ENCODE measurements around the gene ARIH2. TPM values are rescaled to one million over a fixed set of nuclear protein-coding genes. Genes with fewer than 3 reads are reported as not detected.

ARIH2 gene
- total RNA-seq, 1 donor from 2014 or later: 88.1 TPM

DNA sequence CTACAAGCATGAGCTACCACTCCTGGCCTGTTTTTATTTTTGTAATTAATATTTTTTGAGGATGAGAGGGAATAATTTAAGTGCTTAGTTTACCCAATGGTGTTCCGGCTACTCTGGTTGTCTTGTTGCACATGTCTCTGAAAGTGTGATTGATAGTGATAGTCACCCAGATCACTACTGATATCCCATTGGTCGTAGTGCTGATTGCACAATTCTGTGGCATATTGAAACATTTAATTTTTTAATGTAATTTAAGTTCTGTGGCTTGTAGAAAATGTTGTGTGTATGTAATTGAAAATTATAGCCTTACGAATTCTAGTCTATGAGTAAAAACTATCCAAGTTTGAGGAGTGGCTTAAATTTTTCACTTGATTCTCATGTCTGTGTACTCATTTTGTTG, 11.9 kb downstream of the ARIH2 start:
- peaks cover 70% of the 10 kb centered on the region for H3K36me3 ChIP-seq
- ATAC-seq (no peak), DNase-seq (no peak)
- intact Hi-C loops (cut with DNase I): no loop called here
- H3K4me1 ChIP-seq: peaks cover 45% of the 10 kb centered on the region
- no peaks in the 10 kb centered on the region for H3K27me3 ChIP-seq
- no peak overlapping the region for H3K4me3 ChIP-seq
- TF ChIP-seq, protein P1, sequence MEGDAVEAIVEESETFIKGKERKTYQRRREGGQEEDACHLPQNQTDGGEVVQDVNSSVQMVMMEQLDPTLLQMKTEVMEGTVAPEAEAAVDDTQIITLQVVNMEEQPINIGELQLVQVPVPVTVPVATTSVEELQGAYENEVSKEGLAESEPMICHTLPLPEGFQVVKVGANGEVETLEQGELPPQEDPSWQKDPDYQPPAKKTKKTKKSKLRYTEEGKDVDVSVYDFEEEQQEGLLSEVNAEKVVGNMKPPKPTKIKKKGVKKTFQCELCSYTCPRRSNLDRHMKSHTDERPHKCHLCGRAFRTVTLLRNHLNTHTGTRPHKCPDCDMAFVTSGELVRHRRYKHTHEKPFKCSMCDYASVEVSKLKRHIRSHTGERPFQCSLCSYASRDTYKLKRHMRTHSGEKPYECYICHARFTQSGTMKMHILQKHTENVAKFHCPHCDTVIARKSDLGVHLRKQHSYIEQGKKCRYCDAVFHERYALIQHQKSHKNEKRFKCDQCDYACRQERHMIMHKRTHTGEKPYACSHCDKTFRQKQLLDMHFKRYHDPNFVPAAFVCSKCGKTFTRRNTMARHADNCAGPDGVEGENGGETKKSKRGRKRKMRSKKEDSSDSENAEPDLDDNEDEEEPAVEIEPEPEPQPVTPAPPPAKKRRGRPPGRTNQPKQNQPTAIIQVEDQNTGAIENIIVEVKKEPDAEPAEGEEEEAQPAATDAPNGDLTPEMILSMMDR (IDR thresholded peaks at IDR 0.05): no peak
- H3K27ac ChIP-seq: no peak overlapping the region
- H3K9me3 ChIP-seq: no peaks in the 10 kb centered on the region

DNA sequence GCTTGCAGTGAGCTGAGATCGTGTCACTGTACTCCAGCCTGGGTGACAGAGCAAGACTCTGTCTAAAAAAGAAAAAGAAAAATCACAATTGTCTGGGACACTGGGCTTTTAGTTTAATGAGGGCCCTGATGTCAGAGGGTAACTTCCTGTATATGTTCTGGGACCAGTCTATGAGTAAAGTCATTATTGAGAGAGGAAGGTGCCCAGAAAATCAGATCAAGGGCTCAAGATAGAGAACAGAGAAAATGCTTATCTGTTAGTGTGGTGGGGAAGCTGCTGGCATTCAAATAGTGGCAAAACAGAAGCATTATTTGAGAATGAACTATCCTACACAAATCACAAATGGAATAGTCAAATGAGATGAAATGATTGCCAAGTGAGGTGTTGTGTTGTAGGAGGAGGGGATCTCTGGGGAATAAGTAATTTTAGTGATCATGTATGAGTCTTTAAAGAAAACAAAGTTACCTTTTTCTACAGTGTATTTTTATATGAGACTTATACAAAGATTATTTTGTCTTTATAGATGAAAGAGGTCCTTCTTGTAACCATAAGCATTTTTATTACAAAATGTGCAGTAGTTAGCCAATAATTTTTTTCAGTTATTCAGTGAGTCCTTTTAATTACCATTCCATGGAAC, 13.4 kb downstream of the ARIH2 start:
- no peaks in the 10 kb centered on the region for H3K9me3 ChIP-seq
- peaks cover 37% of the 10 kb centered on the region for H3K4me1 ChIP-seq
- no peak for ATAC-seq
- no peaks in the 10 kb centered on the region for H3K27me3 ChIP-seq
- H3K4me3 ChIP-seq: no peak overlapping the region
- DNase-seq: no peak
- H3K27ac ChIP-seq: no peak overlapping the region
- intact Hi-C loops (cut with DNase I): no loop called here
- peaks cover 68% of the 10 kb centered on the region for H3K36me3 ChIP-seq
- TF ChIP-seq, protein P1 (IDR thresholded peaks at IDR 0.05): no peak

DNA sequence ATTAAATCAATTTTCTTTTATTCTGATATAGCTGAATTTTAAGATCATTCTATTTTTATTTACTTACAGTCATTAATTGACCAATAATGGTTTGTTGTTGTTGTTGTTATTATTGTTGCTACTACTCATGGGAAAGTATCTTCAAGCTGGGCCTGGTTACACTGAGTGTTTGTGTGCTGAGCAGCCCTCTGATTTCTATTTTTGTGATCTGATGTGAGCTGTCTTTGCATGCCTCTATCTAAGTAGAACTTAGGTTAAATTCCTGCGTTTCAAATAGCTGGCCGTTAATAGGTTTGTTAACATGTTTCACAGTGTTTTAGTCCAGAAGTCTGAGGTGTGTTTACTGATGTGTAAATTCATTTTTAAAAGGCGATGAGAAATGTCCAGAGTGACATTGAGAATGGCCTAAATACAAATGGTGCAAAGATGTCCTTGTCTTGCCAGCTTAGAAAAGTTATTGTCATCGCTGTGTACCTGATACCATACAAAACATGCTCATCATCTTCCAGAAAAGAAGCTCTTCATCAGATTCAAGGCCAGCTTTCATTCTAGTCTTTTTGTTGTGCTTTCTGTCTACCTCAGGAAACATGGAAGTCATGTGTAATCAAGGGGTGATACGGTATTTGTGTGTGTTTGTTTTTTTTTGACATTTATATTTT, 15.8 kb downstream of the ARIH2 start:
- Histone ChIP-seq H3K4me3 (no peak overlapping the region), H3K27ac (no peak overlapping the region), H3K9me3 (no peaks in the 10 kb centered on the region), H3K4me1 (peaks cover 17% of the 10 kb centered on the region), H3K27me3 (no peaks in the 10 kb centered on the region), H3K36me3 (peaks cover 48% of the 10 kb centered on the region)
- intact Hi-C loops (cut with DNase I): no loop called here
- ATAC-seq (no peak), DNase-seq (no peak)
- TF ChIP-seq, protein P1 (IDR thresholded peaks at IDR 0.05): no peak

DNA sequence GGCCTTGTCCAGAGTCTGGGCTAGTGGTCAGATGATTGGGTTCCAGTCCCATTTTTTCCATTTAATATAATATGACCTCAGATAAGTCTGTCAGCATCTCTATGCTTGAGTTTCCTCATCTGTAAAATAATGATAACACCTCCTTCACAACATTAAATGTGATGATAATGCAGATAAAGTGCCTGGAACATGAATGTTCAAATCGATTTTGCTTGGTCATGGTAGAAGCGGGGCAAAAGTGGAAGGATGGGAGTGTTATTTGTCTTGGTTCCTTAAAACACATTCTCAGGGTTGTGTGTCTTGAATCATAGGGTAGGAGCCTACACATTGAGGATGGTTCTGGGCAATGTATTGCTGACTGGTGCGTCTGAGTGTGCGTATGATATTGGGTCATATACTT, 16.9 kb downstream of the ARIH2 start:
- Histone ChIP-seq H3K27ac (no peak overlapping the region), H3K4me1 (peaks cover 12% of the 10 kb centered on the region), H3K36me3 (peaks cover 43% of the 10 kb centered on the region), H3K9me3 (no peaks in the 10 kb centered on the region), H3K27me3 (no peaks in the 10 kb centered on the region), H3K4me3 (no peak overlapping the region)
- TF ChIP-seq, protein P1 (IDR thresholded peaks at IDR 0.05): no peak
- intact Hi-C loops (cut with DNase I): no loop called here
- DNase-seq (no peak), ATAC-seq (peak; percentile 53)

DNA sequence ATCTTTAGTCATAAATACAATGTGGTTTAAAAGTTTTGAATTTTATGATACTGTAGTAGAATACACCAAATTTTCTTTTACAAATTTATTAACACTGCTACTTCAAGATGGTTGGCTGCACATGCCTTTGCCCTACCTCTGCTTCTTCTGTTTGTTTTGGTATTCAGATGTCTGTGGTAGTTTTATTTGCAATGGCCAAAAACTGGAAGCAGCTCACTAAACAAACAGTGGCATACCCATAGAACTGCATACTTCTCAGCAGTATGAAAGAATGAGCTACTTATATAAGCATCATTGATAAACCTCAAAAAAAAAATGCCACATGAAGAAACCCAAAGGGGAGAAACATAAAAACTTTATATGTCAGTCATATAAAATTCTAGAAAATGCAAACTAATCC, 19.5 kb downstream of the ARIH2 start:
- no peak overlapping the region for H3K4me3 ChIP-seq
- no peak overlapping the region for H3K27ac ChIP-seq
- intact Hi-C loops (cut with DNase I): no loop called here
- H3K4me1 ChIP-seq: peaks cover 4% of the 10 kb centered on the region
- peaks cover 35% of the 10 kb centered on the region for H3K36me3 ChIP-seq
- H3K9me3 ChIP-seq: no peaks in the 10 kb centered on the region
- TF ChIP-seq, protein P1 (IDR thresholded peaks at IDR 0.05): no peak
- H3K27me3 ChIP-seq: no peaks in the 10 kb centered on the region
- ATAC-seq: no peak
- DNase-seq: no peak

All from upper lobe of right lung (tissue), 1 donor.